DND-41 (cell line): ENCODE data around the gene PRKAR1B.

Source experiments
- ATAC-seq: fragments of 200-7000 bp; cut with Tn5 transposase; 3 replicates; pipeline ENCODE4 v1.9.1; 2021; ENCODE audit warnings: low read depth; ENCODE audit not compliant: insufficient read depth
- DNase-seq: peaks from one replicate; pipeline ENCODE4 v3.0.0-alpha.2; 2020
- H2AFZ ChIP-seq: 2 replicates; pipeline ENCODE4 v1.6.0; 2012; ENCODE audit warnings: low read depth, low read length
- H3K27ac ChIP-seq: 2 replicates; pipeline ENCODE4 v1.5.1; 2012; ENCODE audit warnings: low read length, inconsistent platforms
- H3K27me3 ChIP-seq: fragments of 200-600 bp; sonication (generic); 2 replicates; pipeline ENCODE4 v1.6.0; 2012; ENCODE audit warnings: low read length, mild to moderate bottlenecking, inconsistent platforms; ENCODE audit not compliant: insufficient read depth, poor library complexity
- H3K36me3 ChIP-seq: 2 replicates; pipeline ENCODE4 v1.5.1; 2012; ENCODE audit warnings: low read length, inconsistent platforms; ENCODE audit not compliant: insufficient read depth
- H3K4me1 ChIP-seq: 2 replicates; pipeline ENCODE4 v1.5.1; 2012; ENCODE audit warnings: mild to moderate bottlenecking, low read length; ENCODE audit not compliant: insufficient read depth
- H3K4me2 ChIP-seq: 2 replicates; pipeline ENCODE4 v1.6.0; 2012; ENCODE audit warnings: mild to moderate bottlenecking, moderate library complexity, low read length, inconsistent platforms; ENCODE audit not compliant: insufficient read depth
- H3K4me3 ChIP-seq, 2 experiments: fragments of 200-600 bp in 1 of 2; shearing (Covaris generic) in 1 of 2; 2 replicates each; pipeline ENCODE4 v1.5.1; 2012 to 2016; ENCODE audit warnings: inconsistent platforms in 2 of 2, low read length in 2 of 2, mild to moderate bottlenecking in 2 of 2, low read depth in 1 of 2, moderate library complexity in 1 of 2
- H3K79me2 ChIP-seq: 2 replicates; pipeline ENCODE4 v1.6.0; 2012; ENCODE audit warnings: low read length, inconsistent platforms; ENCODE audit not compliant: insufficient read depth
- H3K9ac ChIP-seq: 2 replicates; pipeline ENCODE4 v1.6.0; 2012; ENCODE audit warnings: low read depth, mild to moderate bottlenecking, inconsistent platforms, low read length, moderate library complexity
- H3K9me3 ChIP-seq: 2 replicates; pipeline ENCODE4 v1.5.1; 2012; ENCODE audit warnings: low read length, moderate library complexity, mild to moderate bottlenecking, inconsistent platforms; ENCODE audit not compliant: insufficient read depth, severe bottlenecking
- H4K20me1 ChIP-seq: 2 replicates; pipeline ENCODE4 v1.6.0; 2012; ENCODE audit warnings: low read length; ENCODE audit not compliant: insufficient read depth
- EZH2 ChIP-seq: IDR thresholded peaks from 3 replicates; pipeline ENCODE4 v1.6.1; 2012; ENCODE audit warnings: borderline replicate concordance, low read depth, mild to moderate bottlenecking, moderate library complexity, low read length, inconsistent platforms; ENCODE audit not compliant: severe bottlenecking
- TF ChIP-seq, protein P1 (sequence below): IDR thresholded peaks from 2 replicates; pipeline ENCODE4 v1.5.1; 2012; ENCODE audit warnings: borderline replicate concordance, low read length, moderate library complexity, mild to moderate bottlenecking; ENCODE audit not compliant: poor library complexity, severe bottlenecking; ENCODE audit errors: extremely low read depth

Gene PRKAR1B

DNA sequence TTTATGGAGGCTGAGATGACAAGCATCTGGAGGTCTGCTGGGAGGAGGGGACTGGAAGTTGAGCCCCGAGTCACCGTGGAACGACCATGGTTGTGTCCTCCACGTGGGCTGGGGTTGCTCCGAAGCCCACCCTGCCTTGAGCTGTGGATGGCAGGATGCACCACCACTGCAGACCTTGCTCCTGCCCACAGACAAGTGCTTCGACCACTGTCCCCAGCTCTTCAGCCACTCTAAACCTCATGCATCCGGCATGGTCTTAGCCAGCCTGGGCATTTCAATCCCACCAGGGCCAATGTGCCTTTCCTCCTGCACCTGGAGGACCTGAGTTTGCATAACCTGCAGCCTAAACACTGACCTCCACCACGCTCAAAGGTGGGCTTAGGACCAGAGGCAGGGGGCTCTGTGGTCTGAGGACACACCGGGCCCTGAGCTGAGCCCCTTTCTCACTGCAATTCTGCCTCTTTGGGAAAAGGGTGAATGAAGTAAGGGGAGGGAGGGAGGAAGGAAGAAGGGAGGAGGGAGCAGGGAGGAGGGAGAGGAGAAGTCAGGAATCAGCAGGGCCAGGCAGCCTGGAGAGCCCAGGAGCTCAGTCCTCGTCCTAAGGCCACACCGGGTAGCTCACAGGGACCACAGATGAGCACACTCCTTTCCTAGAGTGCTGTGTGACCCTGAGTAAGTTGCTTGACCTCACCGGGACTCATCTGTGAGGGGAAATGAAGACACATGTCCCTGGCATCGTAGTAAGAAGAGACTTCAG lies 45.4 kb downstream of the PRKAR1B start:
- H3K9ac ChIP-seq, result no peak overlapping the region
- H3K4me3 ChIP-seq, result no peak overlapping the region
- H3K36me3 ChIP-seq, result peaks cover 68% of the 10 kb centered on the region
- H3K4me2 ChIP-seq, result no peak overlapping the region
- H3K79me2 ChIP-seq, result no peaks in the 10 kb centered on the region
- H3K27ac ChIP-seq, result no peak overlapping the region
- peaks cover 47% of the 10 kb centered on the region for H3K9me3 ChIP-seq
- no peaks in the 10 kb centered on the region for H3K27me3 ChIP-seq
- H4K20me1 ChIP-seq, result no peaks in the 10 kb centered on the region
- ATAC-seq, result no peak
- no peaks in the 10 kb centered on the region for H3K4me1 ChIP-seq
- DNase-seq, result no peak
- TF ChIP-seq, protein P1, sequence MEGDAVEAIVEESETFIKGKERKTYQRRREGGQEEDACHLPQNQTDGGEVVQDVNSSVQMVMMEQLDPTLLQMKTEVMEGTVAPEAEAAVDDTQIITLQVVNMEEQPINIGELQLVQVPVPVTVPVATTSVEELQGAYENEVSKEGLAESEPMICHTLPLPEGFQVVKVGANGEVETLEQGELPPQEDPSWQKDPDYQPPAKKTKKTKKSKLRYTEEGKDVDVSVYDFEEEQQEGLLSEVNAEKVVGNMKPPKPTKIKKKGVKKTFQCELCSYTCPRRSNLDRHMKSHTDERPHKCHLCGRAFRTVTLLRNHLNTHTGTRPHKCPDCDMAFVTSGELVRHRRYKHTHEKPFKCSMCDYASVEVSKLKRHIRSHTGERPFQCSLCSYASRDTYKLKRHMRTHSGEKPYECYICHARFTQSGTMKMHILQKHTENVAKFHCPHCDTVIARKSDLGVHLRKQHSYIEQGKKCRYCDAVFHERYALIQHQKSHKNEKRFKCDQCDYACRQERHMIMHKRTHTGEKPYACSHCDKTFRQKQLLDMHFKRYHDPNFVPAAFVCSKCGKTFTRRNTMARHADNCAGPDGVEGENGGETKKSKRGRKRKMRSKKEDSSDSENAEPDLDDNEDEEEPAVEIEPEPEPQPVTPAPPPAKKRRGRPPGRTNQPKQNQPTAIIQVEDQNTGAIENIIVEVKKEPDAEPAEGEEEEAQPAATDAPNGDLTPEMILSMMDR, result no peak
- TF ChIP-seq EZH2, result no peak
- no peak overlapping the region for H2AFZ ChIP-seq

DNA sequence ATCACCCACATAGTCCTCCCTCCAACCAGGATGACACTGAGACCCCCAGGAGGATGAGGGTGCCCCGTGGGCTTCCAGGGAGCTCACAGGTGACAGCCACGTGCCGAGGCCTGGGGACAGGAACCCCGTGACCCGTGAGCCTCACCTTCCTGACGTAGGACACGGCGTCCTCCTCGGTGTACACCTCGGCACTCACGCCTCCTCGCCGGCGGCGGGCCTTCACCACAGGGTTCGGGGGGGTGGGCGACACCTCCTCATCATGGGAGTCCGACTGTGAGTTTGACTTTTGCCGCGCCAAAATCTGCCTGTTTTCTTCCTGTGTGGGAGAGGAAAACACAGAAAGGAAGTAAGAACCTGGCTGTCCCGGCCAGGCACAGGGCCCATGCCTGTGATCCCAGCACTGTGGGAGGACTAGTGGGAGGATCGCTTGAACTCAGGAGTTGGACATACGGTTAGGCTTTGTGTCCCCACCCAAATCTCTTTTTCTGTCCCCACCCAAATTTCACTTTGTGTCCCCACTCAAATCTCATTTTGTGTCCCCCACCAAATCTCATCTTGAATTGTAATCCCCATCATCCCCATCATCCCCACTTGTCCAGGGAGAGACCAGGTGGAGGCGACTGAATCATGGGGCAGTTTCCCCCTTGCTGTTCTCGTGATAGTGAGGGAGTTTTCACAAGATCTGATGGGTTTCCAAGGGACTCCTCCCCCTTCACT lies 46.5 kb downstream of the PRKAR1B start:
- Histone ChIP-seq H3K27ac (no peak overlapping the region), H3K36me3 (peaks cover 77% of the 10 kb centered on the region), H3K9me3 (peaks cover 41% of the 10 kb centered on the region), H3K27me3 (no peaks in the 10 kb centered on the region), H3K9ac (no peak overlapping the region), H3K4me2 (no peak overlapping the region), H3K4me1 (no peaks in the 10 kb centered on the region), H3K79me2 (no peaks in the 10 kb centered on the region), H4K20me1 (no peaks in the 10 kb centered on the region), H2AFZ (no peak overlapping the region), H3K4me3 (no peak overlapping the region)
- TF ChIP-seq EZH2, result no peak
- TF ChIP-seq, protein P1, result no peak
- ATAC-seq (no peak), DNase-seq (no peak)

DNA sequence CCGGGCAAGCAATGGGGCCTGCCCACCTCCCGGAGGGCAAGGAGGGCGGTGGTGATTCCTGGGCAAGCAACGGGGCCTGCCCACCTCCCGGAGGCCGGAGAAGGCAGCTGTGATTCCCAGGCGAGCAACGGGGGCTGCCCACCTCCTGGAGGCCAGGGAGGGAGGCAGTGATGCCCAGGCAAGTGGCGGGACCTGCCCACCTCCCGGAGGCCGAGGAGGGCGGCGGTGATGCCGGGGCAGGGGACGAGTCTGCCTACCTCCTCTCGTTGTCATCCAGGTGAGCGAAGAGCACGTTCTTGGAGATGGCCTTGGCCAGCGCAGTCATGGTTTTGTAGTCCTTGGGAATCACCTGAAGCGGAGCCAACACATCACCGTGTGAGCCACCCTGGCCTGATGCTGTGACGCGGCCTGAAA lies 50.1 kb downstream of the PRKAR1B start:
- Histone ChIP-seq H3K27me3 (no peaks in the 10 kb centered on the region), H4K20me1 (no peaks in the 10 kb centered on the region), H2AFZ (no peak overlapping the region), H3K36me3 (peaks cover 59% of the 10 kb centered on the region), H3K4me1 (no peaks in the 10 kb centered on the region), H3K4me3 (no peak overlapping the region), H3K9ac (no peak overlapping the region), H3K9me3 (peaks cover 15% of the 10 kb centered on the region), H3K79me2 (no peaks in the 10 kb centered on the region), H3K4me2 (no peak overlapping the region), H3K27ac (no peak overlapping the region)
- no peak for DNase-seq
- no peak for TF ChIP-seq EZH2
- TF ChIP-seq, protein P1, result no peak
- ATAC-seq, result no peak
